PC-3 (cell line): ENCODE results near the gene UPK3A.

Experiments used
- CTCF ChIP-seq: fragments of 300-600 bp; sonication (generic); conservative IDR thresholded peaks from 2 replicates; pipeline ENCODE4 v1.5.1; 2017; ENCODE audit warnings: antibody characterized with exemption, low read depth, mild to moderate bottlenecking, low read length
- EZH2 ChIP-seq: fragments of 300-600 bp; sonication (generic); IDR thresholded peaks from one replicate; pipeline ENCODE4 v1.6.1; 2017; ENCODE audit warnings: antibody characterized with exemption, mild to moderate bottlenecking, low read length; ENCODE audit not compliant: unreplicated experiment

- TF ChIP-seq EZH2 (no peak), CTCF (no peak)
These were observed 8.1 kb upstream of the UPK3A start for GRCh38 chr22:45276507-45277105.
